ENCODE measurements around the gene CASP9. TPM values are rescaled to one million over a fixed set of nuclear protein-coding genes. Genes with fewer than 3 reads are reported as not detected.
"Not testable (repeated sequence)": the region's sequence is repeated elsewhere in the genome, so short reads cannot be mapped to it uniquely, and the experiment has no call there.

Gene CASP9
- total and polyA plus RNA-seq, 8 donors, result 9.8 to 22.5 (median 19.1) TPM

DNA sequence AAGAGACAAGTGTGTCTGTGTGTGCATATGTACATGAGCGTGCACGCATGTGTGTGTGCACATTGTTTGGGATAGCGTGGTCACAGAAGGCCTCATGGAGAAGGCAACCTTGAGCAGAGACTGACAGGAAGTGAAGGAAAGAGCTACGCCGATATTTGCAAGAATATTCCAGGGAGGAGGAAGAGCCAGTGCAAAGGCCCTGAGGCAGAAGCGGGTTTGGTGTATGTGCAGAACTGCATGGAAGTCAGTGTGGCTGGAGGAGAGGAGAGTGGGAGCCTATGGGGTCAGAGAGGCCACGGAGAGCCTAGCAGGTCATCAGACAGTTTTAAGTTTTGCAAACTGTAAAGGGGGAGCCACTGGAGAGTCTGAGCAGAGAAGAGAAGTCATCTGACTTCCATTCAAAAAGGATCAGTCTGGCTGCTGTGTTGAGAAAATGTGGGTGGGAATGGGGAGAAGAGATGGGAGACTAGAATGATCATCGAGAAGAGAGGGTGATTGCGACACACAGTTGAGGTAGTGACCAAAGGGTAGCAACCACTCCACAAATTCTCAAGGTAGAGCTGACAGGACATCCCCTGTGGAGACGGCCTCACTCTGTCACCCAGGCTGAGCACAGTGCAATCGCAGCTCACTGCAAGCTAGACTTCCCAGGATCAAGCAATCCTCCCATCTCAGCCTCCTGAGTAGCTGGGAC is 44.2 kb downstream of the CASP9 start:
- H3K27me3 ChIP-seq, result no peaks in the 10 kb centered on the region
- H3K27ac ChIP-seq, result no peak overlapping the region
- DNase-seq (no peak), ATAC-seq (no peak)
- intact Hi-C loops (cut with DNase I), result no loop called here
- no peaks in the 10 kb centered on the region for H3K4me1 ChIP-seq
- H3K4me3 ChIP-seq, result no peak overlapping the region
- no peaks in the 10 kb centered on the region for H3K36me3 ChIP-seq
- TF ChIP-seq, protein P1, sequence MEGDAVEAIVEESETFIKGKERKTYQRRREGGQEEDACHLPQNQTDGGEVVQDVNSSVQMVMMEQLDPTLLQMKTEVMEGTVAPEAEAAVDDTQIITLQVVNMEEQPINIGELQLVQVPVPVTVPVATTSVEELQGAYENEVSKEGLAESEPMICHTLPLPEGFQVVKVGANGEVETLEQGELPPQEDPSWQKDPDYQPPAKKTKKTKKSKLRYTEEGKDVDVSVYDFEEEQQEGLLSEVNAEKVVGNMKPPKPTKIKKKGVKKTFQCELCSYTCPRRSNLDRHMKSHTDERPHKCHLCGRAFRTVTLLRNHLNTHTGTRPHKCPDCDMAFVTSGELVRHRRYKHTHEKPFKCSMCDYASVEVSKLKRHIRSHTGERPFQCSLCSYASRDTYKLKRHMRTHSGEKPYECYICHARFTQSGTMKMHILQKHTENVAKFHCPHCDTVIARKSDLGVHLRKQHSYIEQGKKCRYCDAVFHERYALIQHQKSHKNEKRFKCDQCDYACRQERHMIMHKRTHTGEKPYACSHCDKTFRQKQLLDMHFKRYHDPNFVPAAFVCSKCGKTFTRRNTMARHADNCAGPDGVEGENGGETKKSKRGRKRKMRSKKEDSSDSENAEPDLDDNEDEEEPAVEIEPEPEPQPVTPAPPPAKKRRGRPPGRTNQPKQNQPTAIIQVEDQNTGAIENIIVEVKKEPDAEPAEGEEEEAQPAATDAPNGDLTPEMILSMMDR (IDR thresholded peaks at IDR 0.05), result no peak
- H3K9me3 ChIP-seq, result no peaks in the 10 kb centered on the region

DNA sequence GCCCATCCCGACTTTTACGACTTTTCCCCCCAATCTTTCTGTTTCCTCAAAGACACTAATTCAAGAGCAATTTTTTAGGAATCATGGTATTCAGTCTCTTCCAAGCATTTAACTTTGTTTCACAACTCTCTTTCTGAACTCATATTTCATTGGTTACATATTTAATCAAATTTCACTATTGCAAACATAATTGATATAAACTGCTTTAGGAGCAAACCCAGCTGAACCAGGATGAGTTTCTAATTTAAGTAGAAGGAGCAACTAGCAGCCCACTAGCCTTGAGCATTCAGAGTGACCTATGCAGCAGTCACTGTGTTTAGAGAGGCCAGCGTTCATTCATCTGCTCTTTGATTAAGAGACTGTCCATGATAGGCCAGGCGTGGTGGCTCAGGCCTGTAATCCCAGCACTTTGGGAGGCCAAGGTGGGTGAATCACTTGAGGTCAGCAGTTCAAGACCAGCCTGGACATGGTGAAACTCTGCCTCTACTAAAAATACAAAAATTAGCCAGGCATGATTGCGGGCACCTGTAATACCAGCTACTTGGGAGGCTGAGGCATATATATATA is 46.3 kb downstream of the CASP9 start:
- TF ChIP-seq, protein P1 (IDR thresholded peaks at IDR 0.05), result no peak
- intact Hi-C loops (cut with DNase I), result no loop called here
- ATAC-seq, result peak; percentile 26

DNA sequence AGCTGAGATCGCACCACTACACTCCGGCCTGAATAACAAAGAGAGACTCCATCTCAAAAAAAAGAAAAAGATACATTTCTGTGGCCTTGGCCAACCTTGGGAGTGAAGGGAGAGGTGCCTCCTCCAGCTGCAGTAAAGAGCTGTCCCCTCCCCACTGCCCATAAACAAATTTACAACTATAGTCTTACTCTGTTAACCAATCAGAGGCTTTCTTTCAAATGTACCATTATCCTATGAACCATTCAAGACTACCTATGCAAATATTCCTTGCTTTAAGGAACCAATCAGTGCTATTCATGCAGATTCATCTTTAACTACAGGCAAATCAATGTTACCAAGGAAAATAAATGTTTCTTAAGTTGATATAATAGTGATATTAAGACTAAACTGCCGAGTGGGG is 47.1 kb downstream of the CASP9 start:
- Histone ChIP-seq H3K27ac (no peak overlapping the region), H3K4me3 (no peak overlapping the region), H3K4me1 (no peaks in the 10 kb centered on the region), H3K36me3 (no peaks in the 10 kb centered on the region), H3K9me3 (no peaks in the 10 kb centered on the region), H3K27me3 (no peaks in the 10 kb centered on the region)
- DNase-seq (peak in 1 of 4 donors; percentile 8), ATAC-seq (no peak)
- intact Hi-C loops (cut with DNase I), result no loop called here
- TF ChIP-seq, protein P1 (IDR thresholded peaks at IDR 0.05), result no peak

More for the DNA sequence above, 46.3 kb downstream of the CASP9 start:
- Histone ChIP-seq H3K27ac (no peak overlapping the region), H3K27me3 (no peaks in the 10 kb centered on the region), H3K4me3 (no peak overlapping the region), H3K36me3 (no peaks in the 10 kb centered on the region), H3K4me1 (no peaks in the 10 kb centered on the region), H3K9me3 (no peaks in the 10 kb centered on the region)
- DNase-seq, result peak in 2 of 4 donors; percentile 72 to 75

DNA sequence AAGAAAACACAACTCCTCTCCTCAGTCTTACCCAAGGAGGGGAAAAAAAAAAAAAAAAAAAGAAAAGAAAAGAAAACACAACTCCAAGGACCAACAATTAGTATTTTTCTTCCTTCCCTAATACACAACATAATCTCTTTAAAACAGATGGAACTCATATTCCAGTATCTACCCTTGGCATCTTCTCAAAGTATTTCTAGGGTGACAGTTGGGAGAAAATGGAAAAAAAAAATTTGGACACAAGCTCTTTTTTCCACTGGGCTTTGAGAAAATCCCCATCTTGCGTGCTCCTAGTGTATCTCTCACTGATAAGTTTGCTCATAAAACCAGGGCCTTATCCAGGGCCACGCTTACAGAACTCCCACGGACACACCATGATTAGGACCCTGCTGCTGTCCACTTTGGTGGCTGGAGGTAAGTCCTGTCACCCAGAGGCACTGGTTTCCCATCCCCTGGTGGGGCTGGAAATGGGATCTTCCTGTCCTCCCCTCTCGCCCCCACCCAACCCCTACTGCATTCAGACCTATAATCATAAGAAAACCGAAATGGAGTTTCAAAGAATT is 48.2 kb downstream of the CASP9 start, which contains the start of gene CELA2B:
Gene CELA2B (plus strand): TSS at position 353 of the 563 bp plus-strand sequence. CDS start 22 bp downstream, at position 375.
- intact Hi-C loops (cut with DNase I), result no loop called here
- DNase-seq, result peak in 2 of 4 donors; percentile 71 to 74
- Histone ChIP-seq H3K4me1 (no peaks in the 10 kb centered on the region), H3K4me3 (no peak within 1 kb of the TSS), H3K27me3 (no peaks in the 10 kb centered on the region), H3K36me3 (no peaks in the 10 kb centered on the region), H3K9me3 (no peaks in the 10 kb centered on the region), H3K27ac (no peak within 1 kb of the TSS)
- TF ChIP-seq, protein P1 (IDR thresholded peaks at IDR 0.05), result no peak
- ATAC-seq, result peak; percentile 35

DNA sequence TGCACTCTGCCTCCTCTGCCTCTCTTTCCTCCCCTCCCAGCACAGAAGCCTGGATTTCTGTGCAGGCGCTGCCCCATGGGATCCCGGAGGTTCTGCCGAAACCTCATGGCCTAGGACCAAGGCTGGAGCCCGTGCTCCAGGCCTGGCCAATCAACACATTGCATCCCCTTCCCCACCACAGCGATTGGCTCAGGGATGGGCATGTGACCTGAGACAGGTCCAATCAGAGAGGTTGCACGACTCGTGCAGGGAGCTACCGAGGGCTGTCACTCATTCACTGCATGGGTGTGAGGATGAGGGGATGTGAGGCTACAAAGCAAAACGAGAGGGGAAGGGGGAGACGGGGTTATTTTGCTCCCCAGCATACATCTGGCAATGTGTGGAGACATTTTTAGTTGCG is 51.4 kb downstream of the CASP9 start:
- intact Hi-C loops (cut with DNase I), result no loop called here
- no peaks in the 10 kb centered on the region for H3K9me3 ChIP-seq
- no peak overlapping the region for H3K27ac ChIP-seq
- no peaks in the 10 kb centered on the region for H3K4me1 ChIP-seq
- no peak for ATAC-seq
- no peaks in the 10 kb centered on the region for H3K27me3 ChIP-seq
- TF ChIP-seq, protein P1 (IDR thresholded peaks at IDR 0.05), result no peak
- no peaks in the 10 kb centered on the region for H3K36me3 ChIP-seq
- no peak overlapping the region for H3K4me3 ChIP-seq
- DNase-seq, result no peak

DNA sequence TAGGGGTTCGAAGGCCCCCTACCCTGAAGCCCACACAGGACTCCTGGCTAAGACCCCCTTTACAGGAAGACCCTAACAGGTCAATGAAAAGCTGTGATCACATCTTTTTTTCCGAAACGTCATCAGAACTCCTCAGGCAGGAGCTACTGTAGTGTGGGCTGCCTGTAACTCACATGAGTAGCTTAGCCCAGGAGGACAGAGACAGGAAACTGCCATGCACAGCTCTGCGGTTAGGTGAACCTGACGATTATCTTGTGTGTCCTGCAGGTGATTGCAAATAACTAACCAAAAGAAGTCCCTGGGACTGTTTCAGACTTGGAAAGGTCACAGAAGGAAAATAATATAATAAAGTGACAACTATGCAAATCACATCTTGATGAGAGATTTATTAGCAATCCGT is 52.3 kb downstream of the CASP9 start:
- intact Hi-C loops (cut with DNase I); H3K9me3 ChIP-seq; H3K4me3 ChIP-seq; ATAC-seq; H3K27me3 ChIP-seq; H3K4me1 ChIP-seq; H3K36me3 ChIP-seq; H3K27ac ChIP-seq; DNase-seq: not testable (repeated sequence)

DNA sequence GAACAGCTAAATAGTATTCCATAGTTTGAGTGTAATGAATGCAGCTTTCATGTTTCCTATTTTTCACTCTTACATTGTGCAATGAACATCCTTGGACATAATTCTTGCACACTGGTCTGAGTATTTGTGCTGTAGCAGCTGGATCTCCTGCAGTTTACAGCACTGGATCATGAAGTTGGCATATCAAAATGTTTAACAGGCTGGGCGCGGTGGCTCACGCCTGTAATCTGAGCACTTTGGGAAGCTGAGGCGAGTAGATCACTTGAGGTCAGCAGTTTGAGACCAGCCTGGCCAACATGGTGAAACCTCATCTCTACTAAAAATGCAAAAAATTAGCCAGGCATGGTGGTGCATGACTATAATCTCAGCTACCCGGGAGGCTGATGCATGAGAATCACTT is 52.9 kb downstream of the CASP9 start:
- H3K4me3 ChIP-seq; H3K4me1 ChIP-seq; H3K9me3 ChIP-seq; ATAC-seq; DNase-seq; H3K27me3 ChIP-seq; intact Hi-C loops (cut with DNase I); H3K36me3 ChIP-seq; H3K27ac ChIP-seq: not testable (repeated sequence)

Data from left lung (tissue), 10 donors.